ENCODE data around the gene ACBD7.

The ACBD7 gene

DNA sequence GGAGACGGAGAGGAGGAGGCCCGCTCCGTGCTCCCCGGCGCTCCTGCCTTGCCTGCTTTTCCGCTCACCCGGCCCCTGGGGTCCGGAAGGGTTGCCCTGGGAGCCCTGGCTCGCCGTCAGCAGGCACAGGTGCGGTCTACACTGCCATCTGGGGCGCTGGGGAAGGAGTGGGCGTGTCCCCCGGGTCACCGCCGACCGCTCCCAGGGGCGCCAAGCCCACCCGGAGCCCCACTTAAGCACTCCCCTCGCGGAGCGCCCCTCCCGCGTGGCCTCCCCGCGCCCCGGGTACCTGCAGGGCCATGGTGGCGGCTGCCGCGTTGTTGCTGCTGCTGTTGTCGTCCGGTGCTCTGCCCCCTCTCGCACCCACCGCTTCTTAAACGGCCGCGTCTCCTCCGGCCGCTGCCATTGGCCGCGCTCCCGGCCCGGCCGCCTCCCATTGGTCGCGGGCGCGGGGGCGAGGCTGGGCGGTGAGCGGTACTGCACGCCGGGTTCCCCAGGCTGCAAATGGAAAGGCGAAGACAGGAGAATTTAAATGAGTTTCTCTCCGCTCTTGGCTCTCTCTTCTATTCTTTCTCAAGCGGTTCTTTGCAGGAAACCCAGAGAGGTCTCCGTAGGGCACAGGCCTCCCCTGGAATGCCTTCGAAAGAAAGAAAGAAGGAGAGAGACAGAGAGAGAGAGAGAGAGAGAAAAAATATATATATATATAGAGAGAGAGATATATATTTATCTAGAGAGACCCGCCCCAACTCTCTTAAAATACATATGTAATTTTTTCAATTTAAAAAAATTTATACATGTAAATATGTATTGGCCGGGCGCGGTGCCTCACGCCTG, at the start of gene ACBD7:
TSS of gene ACBD7 (minus strand) at position 349 of the 834 bp plus-strand sequence. CDS start at position 301, 48 bp downstream.
- peak; percentile 62 to 73 for DNase-seq

- no peak for DNase-seq
Measured at GRCh38 chr10:15137636-15138035, 49.1 kb upstream of the ACBD7 start.

- DNase-seq, result no peak
Measured at GRCh38 chr10:15137036-15137359, 48.4 kb upstream of the ACBD7 start.

DNA sequence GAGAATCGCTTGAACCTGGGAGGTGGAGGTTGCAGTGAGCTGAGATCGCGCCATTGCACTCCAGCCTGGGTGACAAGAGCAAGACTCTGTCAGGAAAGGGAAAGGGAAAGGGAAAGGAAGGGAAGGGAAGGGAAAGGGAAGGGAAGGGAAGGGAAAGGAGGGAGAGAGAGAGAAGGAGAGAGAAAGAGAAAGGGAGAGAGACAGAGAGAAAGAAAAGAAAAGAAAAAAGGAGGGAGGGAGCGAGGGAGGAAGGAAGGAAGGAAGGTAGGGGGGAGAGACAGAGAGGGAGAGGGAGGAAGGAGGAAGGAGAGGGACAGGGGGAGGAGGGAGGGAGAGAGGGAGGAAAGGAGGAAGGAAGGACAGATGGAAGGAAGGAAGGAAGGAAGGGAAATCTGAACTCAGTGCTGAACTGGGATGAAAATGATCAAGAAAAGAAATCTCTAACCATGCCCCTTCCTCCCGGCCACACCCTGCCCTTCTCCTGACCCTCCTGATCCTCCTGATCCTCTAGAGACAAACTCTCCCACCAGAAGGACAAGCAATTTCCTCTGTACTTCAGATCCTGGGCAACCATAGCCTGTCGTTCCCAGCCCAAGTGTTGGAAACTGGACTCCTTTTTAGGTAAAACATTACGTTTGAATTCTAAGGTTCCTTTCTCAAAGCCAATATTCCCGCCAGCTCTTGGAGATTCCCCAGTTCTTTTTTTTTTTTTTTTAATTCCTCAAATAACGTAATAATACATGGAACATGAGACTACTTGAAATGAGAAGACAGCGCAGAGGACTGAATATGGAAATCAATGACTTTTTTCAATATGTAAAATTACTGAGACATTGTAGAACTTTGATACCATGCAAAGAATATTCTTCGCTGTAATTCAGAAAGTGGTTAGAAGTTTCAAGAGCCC, 47.8 kb upstream of the ACBD7 start:
- no peak for DNase-seq

DNA sequence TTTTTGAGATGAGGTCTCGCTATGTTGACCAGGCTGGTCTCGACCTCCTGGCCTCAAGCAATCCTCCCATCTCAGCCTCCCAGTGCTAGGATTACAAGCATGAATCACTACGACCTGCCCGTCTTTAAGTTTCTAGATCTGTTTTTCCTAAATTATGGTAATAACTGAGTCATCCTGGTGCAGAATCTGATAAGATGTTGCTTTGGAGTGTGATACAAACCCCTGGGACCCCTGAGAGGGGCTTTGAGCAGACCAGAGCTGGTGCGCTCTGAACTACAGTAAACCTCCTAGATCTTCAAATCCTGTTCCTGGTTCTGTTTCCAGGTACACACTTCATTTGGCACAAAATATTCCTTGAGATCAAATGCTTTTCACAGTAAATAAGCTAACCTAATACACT, 42.8 kb upstream of the ACBD7 start:
- DNase-seq, result no peak

DNA sequence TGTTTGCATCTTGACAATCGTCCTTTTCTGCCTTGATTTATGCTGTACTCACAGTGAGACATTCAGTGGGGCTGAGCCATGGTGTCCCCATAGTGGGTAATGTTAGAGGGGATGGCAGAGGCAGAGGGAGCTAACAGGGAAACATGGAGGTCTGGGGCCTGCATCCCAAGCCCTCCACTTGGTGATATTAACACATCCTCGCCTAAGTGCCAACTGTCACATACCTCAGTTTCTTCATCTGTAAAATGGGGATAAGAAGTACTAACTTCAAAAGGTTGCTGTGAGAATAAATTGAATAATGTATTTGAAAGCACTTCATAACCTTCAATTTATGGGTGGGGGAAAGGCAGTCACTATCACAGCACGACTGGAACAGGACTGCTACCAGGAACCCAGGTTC, 36.3 kb upstream of the ACBD7 start:
- DNase-seq, result no peak

DNA sequence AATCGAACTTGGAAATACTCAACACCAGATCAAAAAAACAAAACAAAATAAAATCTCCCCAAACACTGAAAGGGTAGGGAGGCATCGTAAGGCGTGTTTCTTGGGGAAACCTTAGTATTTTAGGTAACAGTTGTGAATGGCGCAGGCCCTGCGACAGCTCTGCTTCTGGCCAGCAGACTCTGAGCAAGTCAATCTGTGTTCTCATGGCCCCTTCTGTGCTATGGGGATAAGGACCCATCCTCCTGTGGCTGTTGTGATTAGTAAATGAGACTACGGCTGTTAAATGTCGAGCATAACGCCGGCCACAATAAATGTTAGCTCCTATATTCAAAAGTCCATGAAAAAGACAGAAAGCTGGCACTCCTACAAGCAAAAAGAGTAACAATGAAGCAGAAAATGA, 35.6 kb upstream of the ACBD7 start:
- DNase-seq, result no peak

- DNase-seq, result no peak
Measured at GRCh38 chr10:15123749-15124184, 35.2 kb upstream of the ACBD7 start.

DNA sequence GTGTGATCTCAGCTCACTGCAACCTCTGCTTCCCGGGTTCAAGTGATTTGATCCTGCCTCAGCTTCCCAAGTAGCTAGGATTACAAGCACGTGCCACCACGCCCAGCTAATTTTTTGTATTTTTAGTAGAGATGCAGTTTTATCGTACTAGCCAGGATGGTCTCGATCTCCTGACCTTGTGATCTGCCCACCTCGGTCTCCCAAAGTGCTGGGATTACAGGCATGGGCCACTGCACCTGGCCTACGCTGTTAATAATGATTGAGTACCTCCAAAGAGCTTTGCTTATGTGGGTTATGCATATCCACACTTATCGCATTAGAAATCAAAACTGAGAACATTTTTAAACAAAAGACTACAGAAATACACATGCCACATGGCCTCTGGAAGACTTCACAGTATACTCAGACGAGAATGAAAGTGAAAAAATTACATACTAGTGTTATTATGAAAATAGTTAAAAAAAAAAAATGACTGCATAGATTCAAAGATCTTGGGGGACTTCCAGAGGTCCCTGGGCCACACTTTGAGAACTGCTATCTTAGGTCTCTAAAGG, 34.0 kb upstream of the ACBD7 start:
- no peak for DNase-seq

DNA sequence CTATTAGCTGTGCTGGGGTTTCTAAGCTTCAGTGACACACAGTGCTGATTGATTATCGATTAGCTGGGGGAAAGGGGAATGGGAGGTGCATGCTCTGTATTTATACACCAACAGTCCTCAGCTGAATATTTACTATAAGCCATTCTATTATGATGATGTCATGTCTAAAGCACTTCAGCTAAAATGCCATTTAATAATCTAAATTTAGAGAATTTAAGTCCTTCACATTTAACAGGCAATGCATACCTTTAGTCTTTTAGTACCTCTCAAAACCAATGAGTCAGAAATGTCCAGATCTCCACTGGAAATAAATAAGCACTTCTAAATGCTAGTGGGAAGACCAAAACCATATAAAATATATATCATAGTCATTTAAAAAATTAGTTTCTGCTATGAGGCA, 33.1 kb upstream of the ACBD7 start:
- DNase-seq, result no peak

DNA sequence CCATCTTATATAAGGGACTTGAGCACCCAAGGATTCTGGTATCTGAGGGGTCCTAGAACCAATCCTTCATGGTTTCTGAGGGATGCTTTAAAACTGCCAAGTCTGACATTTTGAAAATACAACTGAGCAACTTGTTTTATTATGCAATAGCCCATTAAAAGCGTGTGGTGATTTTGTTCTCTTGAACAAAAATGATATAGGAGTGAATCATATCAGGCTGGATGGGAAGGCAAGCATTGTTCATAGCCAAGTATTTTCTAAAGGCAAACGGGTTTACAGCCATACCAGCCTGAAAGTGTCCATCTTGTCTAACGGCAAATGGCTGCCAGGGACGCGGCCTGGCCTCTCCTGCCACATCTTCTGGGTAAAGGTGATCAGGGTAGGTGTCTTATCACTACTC, 31.9 kb upstream of the ACBD7 start:
- DNase-seq, result no peak

DNA sequence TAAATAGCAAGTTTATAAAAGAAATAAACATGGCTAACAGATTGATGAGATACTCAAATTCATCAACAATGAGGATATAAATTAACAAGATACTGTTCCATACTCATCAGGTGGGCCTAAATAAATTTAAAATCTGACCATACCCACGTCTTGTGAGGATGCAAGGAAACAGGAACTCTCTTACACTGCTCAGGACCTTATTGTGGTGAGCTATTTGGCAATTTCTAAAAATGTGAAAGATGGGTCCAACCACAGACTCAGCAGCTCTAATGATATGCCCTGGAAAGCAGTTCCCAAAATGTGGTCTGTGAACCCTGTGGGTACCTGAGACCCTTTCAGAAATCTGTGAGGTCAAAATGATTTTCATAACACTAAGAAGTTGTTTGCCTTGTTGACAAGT, 30.0 kb upstream of the ACBD7 start:
- peak; percentile 58 to 73 for DNase-seq

- no peak for DNase-seq
Measured at GRCh38 chr10:15116225-15116624, 27.6 kb upstream of the ACBD7 start.

- DNase-seq, result no peak
Measured at GRCh38 chr10:15113766-15114165, 25.2 kb upstream of the ACBD7 start.

DNA sequence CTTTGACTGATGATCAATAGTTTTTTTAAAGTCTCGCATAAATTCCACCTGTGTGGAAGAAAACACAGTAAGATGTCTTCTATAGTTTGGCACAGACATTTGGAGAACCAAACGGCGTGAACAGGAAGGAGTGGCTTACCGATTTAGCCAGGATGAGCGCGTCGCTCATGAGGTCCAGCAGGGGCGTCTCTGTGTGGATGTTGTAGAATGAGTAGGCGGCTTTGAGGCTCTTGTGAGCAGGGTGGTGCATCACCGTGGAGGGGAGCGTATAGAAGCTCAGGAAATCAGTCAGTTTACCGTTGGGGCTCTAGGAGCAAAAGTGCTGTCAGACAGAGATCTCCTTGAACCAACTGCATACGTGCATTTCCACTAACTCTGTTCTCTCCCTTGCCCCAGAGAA, 24.1 kb upstream of the ACBD7 start:
- no peak for DNase-seq

- DNase-seq, result peak; percentile 25 to 45
Measured at GRCh38 chr10:15106352-15107013, 17.9 kb upstream of the ACBD7 start.

- DNase-seq, result no peak
Measured at GRCh38 chr10:15103513-15103912, 14.9 kb upstream of the ACBD7 start.

DNA sequence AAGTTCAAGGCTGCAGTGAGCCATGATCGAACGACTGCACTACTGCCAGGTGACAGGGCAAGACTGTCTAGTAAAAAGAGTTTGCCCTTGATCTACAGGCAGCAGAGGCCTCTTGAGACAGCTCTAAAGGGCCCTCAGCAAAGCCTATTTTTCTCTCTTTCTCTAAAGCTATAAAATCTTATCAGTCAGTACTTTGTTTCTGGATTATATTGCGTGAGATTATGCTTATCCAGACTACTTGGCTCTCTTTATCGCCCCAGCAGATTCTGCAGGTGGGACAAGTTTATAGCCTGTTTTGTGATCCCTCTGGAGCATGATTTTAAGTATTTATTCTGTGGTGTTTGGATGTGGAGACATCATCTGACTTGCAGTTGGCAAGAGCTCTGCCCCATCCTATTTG, 11.3 kb upstream of the ACBD7 start:
- DNase-seq, result no peak

- DNase-seq, result peak; percentile 85 to 97
Measured at GRCh38 chr10:15097011-15097812, 8.6 kb upstream of the ACBD7 start, which contains the start of gene RPP38. TSS of gene RPP38 (plus strand) at chr10:15097355. CDS start at chr10:15103315, 5,960 bp downstream.

- DNase-seq, result no peak
Measured at GRCh38 chr10:15096661-15097010, 8.1 kb upstream of the ACBD7 start.

DNA sequence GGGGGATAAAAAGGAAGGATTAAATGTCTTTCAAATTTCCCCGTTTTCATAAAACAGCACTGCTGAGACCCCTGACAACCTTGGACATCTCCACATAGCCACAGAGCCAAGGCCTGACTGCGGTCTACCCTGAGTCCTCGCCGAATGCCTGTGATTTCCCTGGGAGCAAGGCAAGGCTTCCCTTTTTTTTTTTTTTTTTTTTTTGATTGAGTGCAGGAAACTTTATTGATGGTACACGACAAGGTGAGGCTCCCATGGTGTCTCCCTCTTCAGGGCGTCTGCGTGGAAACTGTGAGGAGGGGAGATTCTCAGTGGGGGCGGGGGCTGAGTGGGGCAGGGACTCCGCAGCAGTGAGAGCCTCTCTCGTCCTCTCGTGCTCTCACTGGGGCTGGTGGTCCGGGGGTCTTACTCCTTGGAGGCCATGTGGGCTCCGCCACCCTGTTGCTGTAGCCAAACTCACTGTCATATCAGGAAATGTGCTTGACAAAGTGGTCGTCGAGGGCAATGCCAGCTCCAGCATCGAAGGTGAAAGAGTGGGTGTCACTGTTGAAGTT, 4.4 kb upstream of the ACBD7 start:
- no peak for DNase-seq

GRCh38 chr10:15091418-15091817, 2.8 kb upstream of the ACBD7 start:
- no peak for DNase-seq
